ENCODE measurements around the gene MTRR.

GRCh38 chr5:7875151-7875550 lies 6.2 kb downstream of the MTRR start:
- no peak for TF ChIP-seq POLR2A (IDR thresholded peaks at IDR 0.05)
- no peak for TF ChIP-seq CTCF (IDR thresholded peaks at IDR 0.05 in 8 of 11, conservative IDR thresholded peaks at IDR 0.05 in 3 of 11)

All from spleen (tissue), 7 donors.